SKM-1 treated with dmso at 0.1 percent for 144 hours (cell line): ENCODE measurements around the gene AGBL4.
"Not testable (repeated sequence)": the region's sequence is repeated elsewhere in the genome, so short reads cannot be mapped to it uniquely, and the experiment has no call there.

ENCODE experiments used
- DNase-seq: peaks from one replicate; lab custom pipeline; 2025; ENCODE audit not compliant: unreplicated experiment; lab: John Stamatoyannopoulos, UW

Gene AGBL4

GRCh38 chr1:49051647-49052046 lies 972.1 kb downstream of the AGBL4 start:
- no peak for DNase-seq

GRCh38 chr1:49050041-49050440 lies 973.7 kb downstream of the AGBL4 start:
- DNase-seq: no peak

DNA sequence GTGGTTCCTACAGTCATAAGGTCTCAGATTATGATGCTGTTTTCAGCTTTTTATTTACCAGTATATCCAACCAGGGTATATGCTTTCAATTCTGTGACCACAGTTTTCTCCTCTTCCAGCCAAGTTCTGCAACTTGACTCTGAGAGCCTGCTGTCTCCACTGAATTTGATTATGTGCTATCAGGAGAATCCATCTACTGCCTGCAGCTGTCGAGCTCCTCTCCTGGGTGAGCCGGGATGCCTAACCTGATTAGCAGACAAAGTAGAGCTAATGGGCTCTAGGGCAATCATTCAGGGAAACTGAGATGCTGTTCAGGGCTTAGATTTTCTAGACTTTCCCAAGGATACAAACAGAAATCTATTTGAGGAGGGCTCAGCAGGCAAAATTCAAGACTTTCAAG lies 975.6 kb downstream of the AGBL4 start:
- no peak for DNase-seq

GRCh38 chr1:49046305-49046704 lies 977.4 kb downstream of the AGBL4 start:
- no peak for DNase-seq

DNA sequence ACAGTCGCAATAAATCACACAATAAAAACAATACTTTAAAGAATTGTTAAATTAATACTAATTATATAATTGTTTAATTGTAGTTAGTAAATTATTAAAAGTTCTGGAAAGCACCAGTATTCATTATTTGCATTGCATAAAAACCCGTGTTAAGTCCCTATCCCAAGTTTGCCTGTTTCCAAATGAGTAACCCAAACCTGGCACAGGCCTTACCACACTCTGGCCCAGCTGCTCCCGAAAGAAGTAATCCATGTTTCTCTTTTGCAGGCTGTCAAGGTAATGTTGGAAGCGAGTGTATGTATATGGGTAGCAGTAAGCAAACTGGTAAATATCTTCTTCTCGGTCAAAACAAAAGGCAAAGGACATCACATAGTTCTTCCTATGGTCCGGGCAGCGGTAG lies 978.4 kb downstream of the AGBL4 start:
- DNase-seq: no peak

DNA sequence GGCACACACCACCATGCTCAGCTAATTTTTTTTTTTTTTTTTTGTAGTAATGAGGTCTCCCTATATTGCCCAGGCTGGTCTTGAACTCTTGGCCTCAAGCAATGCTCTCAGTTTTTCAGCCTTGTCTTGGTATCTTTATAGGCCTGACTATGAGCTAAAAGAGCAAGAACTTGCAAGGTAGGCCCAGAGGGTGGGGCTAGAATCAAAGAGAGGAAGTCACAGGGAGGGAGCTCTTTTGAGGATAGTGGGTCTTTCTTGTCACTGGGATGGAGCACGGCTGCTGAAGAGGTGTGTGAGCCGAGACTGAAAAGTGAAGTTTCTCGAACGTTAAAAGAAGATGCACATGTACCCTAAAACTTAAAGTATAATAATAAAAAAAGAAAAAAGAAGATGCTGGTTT lies 987.1 kb downstream of the AGBL4 start:
- no peak for DNase-seq

DNA sequence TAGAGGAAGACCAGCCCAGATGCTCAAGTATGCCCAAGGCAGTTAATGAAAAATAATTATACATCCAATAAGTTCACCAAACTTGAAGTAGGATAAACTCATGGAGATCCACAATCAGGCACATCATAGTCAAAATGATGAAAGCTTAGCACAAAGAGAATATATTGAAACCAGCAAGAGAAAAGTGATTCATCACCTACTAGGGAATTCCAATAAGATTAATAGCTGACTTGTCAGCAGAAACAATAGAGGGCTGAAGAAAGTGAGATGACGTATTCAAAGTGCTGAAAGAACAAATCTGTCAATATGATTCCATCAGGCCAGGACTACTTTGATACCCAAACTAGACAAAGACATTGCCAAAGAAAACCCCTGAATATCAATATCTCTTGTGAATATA lies 995.4 kb downstream of the AGBL4 start:
- DNase-seq: no peak

DNA sequence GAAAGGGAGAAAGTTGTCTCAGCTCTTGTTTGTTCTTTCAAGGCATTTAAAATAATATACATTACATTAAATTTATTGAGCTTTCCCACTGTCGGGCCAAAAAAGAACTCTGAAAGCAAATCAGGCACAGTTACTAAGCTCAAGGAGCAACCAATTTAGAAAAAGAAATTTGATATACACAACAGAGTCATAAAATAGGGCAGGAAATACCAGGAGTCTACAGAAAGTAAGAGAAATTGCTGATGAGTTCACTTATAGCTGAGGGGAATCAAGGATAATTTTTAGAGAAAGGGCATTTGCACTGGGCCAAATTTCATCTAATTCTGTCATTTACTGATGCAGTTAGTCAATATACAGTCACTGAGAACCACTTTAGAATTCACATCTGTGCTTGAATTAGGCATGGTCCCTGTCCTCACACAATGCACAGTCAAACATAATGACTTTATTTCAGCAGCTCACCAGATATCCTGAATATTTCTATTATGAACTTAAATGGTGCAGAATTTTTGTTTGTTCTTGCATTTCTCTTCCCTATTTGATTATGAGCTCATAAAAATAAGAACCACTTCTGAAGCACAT lies 997.4 kb downstream of the AGBL4 start:
- DNase-seq: no peak

GRCh38 chr1:49016030-49016977 lies 1007.5 kb downstream of the AGBL4 start:
- no peak for DNase-seq

- DNase-seq: no peak
Observed at GRCh38 chr1:49013079-49013478, 1010.7 kb downstream of the AGBL4 start.

DNA sequence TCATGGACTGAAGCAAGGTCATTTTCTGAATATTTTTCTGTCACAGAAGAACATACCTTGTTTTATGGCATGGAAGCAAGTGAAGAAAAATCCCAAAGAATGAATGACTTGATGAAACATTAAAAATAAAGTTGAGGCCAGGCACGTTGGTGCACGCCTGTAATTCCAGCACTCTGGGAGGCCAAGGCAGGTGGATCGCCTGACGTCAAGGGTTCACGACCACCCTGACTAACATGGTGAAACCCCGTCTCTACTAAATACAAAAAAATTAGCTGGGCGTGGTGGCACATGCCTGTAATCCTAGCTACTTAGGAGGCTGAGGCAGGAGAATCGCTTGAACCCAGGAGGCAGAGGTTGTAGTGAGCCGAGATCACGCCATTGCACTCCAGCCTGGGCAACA lies 1020.8 kb downstream of the AGBL4 start:
- not testable (repeated sequence) for DNase-seq

DNA sequence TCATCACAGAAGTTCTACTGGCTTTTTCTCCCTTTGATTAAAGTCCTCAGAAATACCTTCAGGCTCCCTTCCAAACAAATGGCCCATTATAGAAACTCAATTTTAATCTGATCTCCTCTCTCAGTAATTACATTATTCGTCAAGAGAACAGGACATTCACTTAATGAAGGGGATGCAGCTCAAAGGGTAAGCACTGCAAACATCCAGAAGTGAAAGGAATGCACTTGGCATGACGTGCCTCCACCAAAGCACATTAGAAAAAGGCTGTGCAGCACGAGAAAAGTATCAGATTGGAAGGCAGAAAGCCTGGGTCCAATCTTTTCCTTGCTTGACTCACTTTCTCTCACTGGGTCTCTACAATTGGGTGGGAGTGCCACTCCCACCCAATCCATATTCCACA lies 1024.4 kb downstream of the AGBL4 start:
- no peak for DNase-seq

DNA sequence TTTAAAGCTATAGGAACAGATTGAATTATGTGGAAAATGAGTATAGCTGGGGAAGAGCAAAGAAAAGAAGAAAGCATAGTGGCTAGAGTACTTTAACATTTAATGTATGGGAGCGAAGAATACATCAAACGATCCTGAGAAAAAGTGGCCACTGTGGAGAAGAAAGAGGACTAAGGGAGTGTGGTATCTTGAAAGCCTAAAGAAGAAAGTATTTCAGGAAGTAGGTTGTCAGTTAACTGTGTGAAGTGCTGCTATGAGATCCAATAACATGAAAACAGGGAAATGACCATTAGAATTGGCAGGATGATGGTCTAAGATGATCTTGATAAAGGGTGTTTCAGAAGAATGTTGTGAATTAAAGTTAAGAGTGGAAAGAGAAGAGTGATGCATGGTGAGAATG lies 1027.4 kb downstream of the AGBL4 start:
- DNase-seq: no peak

DNA sequence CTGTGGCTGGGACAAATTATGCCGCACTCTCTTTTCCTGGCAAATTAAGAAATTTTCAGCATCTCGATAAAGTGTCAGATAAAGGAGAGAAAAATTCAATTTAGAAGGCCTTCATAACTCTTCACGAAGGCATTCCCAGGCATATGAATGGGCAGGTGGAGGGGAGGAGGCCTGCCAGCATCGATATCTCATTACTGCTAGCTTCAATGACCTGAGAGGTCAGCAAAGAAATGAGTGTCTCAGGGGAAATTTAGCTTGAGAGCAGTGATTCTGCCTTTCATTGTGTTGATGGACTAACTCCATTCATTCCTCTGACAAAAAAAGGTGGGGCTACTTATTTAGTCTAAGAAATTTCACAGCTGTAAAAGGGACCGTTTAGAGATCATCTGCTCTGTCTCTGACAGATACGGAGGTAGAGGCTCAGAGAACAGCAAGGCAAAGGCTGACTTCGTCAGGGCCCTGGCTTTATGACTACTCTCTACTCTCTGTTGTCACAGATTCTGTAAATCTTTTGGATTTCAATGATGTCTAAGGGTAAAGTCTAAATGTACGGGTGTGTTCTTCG lies 1035.0 kb downstream of the AGBL4 start:
- DNase-seq: no peak

DNA sequence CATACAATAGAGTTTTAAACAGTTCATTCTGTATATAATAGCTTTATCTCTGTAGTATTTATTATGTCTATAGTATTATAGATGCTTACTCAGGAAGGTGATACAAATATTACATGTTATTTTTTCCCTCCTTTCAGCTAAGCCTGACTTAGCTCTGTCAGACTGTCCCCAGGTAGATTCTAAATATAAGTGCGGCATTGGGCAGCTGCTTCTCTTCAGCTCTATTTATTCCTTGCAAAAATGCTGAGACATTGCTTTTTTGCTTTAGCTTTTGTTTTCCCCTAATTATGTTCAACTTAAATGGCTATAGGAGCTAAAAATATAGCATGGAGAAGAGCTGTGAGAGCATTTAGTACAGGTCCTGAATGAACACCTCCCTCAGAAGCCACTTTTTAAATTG lies 1043.8 kb downstream of the AGBL4 start:
- DNase-seq: no peak

- no peak for DNase-seq
Observed at GRCh38 chr1:48978413-48978812, 1045.3 kb downstream of the AGBL4 start.

GRCh38 chr1:48977273-48977672 lies 1046.5 kb downstream of the AGBL4 start:
- DNase-seq: no peak

GRCh38 chr1:48969971-48970370 lies 1053.8 kb downstream of the AGBL4 start:
- no peak for DNase-seq

DNA sequence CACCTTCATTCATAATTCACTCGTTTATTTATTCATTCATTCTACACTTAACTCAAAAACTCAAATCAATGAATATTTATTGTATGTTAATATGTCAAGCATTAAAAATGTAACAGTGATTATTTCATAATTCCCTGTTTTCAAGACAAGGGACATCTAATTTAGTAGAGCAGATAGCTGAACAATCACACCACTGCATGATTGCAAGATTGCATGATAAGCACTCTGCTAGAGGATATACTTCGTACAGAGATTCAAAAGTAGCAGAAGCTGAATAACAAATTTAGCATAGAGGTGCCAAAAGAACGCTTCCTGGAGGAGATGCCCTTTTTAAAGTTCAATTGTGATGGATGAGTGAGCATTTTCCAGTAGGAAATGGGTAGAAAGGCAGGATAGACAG lies 1056.4 kb downstream of the AGBL4 start:
- no peak for DNase-seq

- no peak for DNase-seq
Observed at GRCh38 chr1:48966583-48966982, 1057.2 kb downstream of the AGBL4 start.

DNA sequence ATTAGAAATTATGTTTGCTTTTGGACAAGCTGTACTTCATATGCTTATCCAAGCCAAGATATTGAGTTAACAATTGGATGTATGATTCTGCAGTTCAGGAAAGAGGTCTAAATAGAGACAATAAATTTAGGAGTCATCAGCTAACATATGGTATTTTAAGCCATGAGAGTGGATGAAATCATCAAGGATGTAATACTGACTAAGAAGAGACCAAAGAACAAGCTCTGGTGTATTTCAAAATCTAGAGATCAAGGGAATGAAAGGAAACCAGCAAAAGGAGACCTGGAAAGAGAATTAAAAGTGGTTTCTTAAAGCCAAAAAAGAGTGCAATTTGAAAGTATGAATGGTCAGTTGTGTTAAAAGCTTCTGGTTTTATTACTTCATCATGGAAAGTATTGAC lies 1063.4 kb downstream of the AGBL4 start:
- no peak for DNase-seq

DNA sequence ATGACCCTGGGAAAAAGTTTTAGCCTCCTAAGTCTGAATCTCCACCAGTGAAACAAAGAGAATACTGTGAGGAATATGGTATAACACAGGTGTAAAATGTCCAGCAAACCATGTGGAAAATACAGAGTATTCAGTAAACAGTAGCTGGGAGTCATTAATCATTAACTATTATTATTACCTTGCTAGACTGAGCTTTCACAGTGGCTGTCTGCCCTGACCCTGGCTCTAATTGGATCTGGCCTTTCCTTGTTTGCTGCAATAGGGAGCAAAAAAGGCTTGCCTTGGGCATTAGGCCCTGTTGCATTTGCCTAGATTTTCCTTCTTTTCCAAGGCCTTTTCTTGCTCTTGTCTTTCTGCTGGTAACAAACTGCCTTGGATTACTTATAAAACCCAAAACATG lies 1068.0 kb downstream of the AGBL4 start:
- no peak for DNase-seq
